Tibial nerve (tissue), 4 donors: ENCODE measurements around the gene DCTN4.

Source experiments
- EP300 ChIP-seq, 2 donors: sonication (generic); formaldehyde crosslinking; IDR thresholded peaks; one replicate each; pipeline ENCODE4 v1.6.1; 2017; ENCODE audit warnings: antibody characterized with exemption in 2 of 2, mild to moderate bottlenecking in 1 of 2
- POLR2A ChIP-seq, 2 donors: fragments of 450-650 bp; IDR thresholded peaks; one replicate each; pipeline ENCODE4 v1.6.1; 2017; ENCODE audit warnings: antibody characterized with exemption in 2 of 2, mild to moderate bottlenecking in 2 of 2, moderate library complexity in 2 of 2
- TF ChIP-seq, protein P1 (sequence below), 5 experiments: fragments of 200-600 bp in 3 of 5; fragments of 450-650 bp in 2 of 5; sonication (generic) in 3 of 5; IDR thresholded peaks; one replicate each; pipeline ENCODE4 v1.5.1; 2016 to 2019; ENCODE audit warnings: antibody characterized with exemption in 5 of 5, mild to moderate bottlenecking in 3 of 5, moderate library complexity in 2 of 5

GRCh38 chr5:150804388-150804787 lies 45.6 kb upstream of the DCTN4 start:
- TF ChIP-seq, protein P1, sequence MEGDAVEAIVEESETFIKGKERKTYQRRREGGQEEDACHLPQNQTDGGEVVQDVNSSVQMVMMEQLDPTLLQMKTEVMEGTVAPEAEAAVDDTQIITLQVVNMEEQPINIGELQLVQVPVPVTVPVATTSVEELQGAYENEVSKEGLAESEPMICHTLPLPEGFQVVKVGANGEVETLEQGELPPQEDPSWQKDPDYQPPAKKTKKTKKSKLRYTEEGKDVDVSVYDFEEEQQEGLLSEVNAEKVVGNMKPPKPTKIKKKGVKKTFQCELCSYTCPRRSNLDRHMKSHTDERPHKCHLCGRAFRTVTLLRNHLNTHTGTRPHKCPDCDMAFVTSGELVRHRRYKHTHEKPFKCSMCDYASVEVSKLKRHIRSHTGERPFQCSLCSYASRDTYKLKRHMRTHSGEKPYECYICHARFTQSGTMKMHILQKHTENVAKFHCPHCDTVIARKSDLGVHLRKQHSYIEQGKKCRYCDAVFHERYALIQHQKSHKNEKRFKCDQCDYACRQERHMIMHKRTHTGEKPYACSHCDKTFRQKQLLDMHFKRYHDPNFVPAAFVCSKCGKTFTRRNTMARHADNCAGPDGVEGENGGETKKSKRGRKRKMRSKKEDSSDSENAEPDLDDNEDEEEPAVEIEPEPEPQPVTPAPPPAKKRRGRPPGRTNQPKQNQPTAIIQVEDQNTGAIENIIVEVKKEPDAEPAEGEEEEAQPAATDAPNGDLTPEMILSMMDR (IDR thresholded peaks at IDR 0.05) = no peak
- TF ChIP-seq POLR2A (IDR thresholded peaks at IDR 0.05) = no peak
- no peak for TF ChIP-seq EP300 (IDR thresholded peaks at IDR 0.05)
